ENCODE data around the gene ANTXR1. TPM values are rescaled to one million over a fixed set of nuclear protein-coding genes. Genes with fewer than 3 reads are reported as not detected.
"Not testable (repeated sequence)": the region's sequence is repeated elsewhere in the genome, so short reads cannot be mapped to it uniquely, and the experiment has no call there.

ANTXR1 gene
- total RNA-seq, 1 donor from 2014 or later: 144 TPM

DNA sequence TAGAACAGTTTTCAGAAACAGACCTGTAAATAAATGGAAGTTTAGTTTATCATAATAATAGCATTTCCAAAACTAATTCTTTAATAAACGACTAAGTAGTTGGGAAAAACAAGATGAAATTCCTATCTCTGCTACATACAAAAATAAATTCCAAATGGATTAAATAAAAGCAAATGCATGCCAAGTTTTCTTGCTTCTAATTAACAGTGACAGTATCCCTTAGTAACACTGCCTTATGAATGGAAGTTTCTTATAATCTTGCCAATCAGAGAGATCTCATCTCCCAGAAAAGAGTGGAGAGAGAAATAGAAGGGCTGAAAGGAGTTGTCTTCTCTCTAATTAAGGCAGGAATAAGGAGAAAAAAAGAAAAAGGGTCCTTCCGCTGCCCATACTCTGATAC, 240.1 kb downstream of the ANTXR1 start:
- DNase-seq (ENCODE audit: low spot score in 2 of 2, unreplicated experiment in 2 of 2): no peak
- Mint-ChIP-seq H3K27ac (peak overlapping the region; percentile 19), H3K4me1 (peaks cover 8% of the 10 kb centered on the region), H3K27me3 (ENCODE audit: low read depth) (peaks cover 2% of the 10 kb centered on the region), H3K9me3 (peaks cover 19% of the 10 kb centered on the region), H3K36me3 (peaks cover 5% of the 10 kb centered on the region), H3K4me3 (no peak overlapping the region)
- TF ChIP-seq CTCF (IDR thresholded peaks at IDR 0.05; ENCODE audit: unreplicated experiment): no peak

GRCh38 chr2:69253611-69254301, 240.8 kb downstream of the ANTXR1 start:
- no peak for TF ChIP-seq CTCF (IDR thresholded peaks at IDR 0.05; ENCODE audit: unreplicated experiment)
- Mint-ChIP-seq H3K4me3 (no peak overlapping the region), H3K27me3 (ENCODE audit: low read depth) (peaks cover 2% of the 10 kb centered on the region), H3K4me1 (peaks cover 8% of the 10 kb centered on the region), H3K36me3 (peaks cover 8% of the 10 kb centered on the region), H3K27ac (no peak overlapping the region), H3K9me3 (peaks cover 24% of the 10 kb centered on the region)
- no peak for DNase-seq (ENCODE audit: low spot score in 2 of 2, unreplicated experiment in 2 of 2)

- H3K36me3 Mint-ChIP-seq: peaks cover 8% of the 10 kb centered on the region
- H3K4me1 Mint-ChIP-seq: peaks cover 8% of the 10 kb centered on the region
- no peak for TF ChIP-seq CTCF (IDR thresholded peaks at IDR 0.05; ENCODE audit: unreplicated experiment)
- H3K4me3 Mint-ChIP-seq: no peak overlapping the region
- no peak overlapping the region for H3K27ac Mint-ChIP-seq
- peaks cover 41% of the 10 kb centered on the region for H3K9me3 Mint-ChIP-seq
- DNase-seq (ENCODE audit: low spot score in 2 of 2, unreplicated experiment in 2 of 2): no peak
- peaks cover 2% of the 10 kb centered on the region for H3K27me3 Mint-ChIP-seq (ENCODE audit: low read depth)
Measured at GRCh38 chr2:69255760-69256159, 242.8 kb downstream of the ANTXR1 start.

GRCh38 chr2:69259994-69260591, 247.1 kb downstream of the ANTXR1 start:
- not testable (repeated sequence) for H3K27me3 Mint-ChIP-seq (ENCODE audit: low read depth); H3K27ac Mint-ChIP-seq; H3K4me1 Mint-ChIP-seq; DNase-seq (ENCODE audit: low spot score in 2 of 2, unreplicated experiment in 2 of 2); H3K4me3 Mint-ChIP-seq; H3K36me3 Mint-ChIP-seq
- peaks cover 68% of the 10 kb centered on the region for H3K9me3 Mint-ChIP-seq

DNA sequence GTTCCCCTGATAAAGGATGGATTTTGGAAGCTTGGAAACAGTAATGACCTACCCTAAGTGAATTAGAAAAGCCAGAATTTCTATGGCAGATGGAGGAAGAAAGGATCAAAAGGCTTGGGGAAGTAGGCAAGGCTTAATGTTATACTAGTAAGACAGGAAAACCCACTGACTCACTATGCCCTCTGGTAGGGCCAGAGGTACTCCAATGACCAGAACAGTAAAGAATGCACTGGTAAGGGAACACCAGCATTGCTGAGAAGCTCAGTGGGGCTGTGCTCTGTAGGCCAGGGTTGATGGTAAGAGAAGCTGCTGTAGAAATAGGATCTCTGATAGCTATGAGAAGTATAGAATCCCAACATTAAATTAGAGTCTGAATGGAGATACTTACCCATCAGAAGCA, 247.7 kb downstream of the ANTXR1 start:
- no peak for DNase-seq (ENCODE audit: low spot score in 2 of 2, unreplicated experiment in 2 of 2)
- H3K4me1 Mint-ChIP-seq: no peaks in the 10 kb centered on the region
- peaks cover 72% of the 10 kb centered on the region for H3K9me3 Mint-ChIP-seq
- peaks cover 9% of the 10 kb centered on the region for H3K36me3 Mint-ChIP-seq
- no peak for TF ChIP-seq CTCF (IDR thresholded peaks at IDR 0.05; ENCODE audit: unreplicated experiment)
- peaks cover 2% of the 10 kb centered on the region for H3K27me3 Mint-ChIP-seq (ENCODE audit: low read depth)
- H3K4me3 Mint-ChIP-seq: no peak overlapping the region
- no peak overlapping the region for H3K27ac Mint-ChIP-seq

DNA sequence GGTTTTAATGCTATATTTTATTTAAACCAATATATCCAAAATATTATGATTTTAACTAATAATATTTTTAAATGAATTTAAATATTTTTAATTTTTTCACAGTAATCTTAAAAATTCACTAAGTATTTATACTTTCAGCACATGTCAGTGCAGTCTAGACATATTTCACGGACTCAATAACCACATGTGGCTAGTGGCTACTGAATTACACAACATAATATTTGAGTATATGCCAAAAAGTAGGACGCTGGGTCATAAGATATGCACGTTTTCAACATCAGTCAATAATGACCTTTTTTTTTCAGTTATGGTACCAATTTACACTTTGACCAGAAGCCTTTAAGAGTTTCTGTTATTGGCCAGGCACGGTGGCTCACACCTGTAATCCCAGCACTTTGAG, 256.4 kb downstream of the ANTXR1 start:
- peaks cover 24% of the 10 kb centered on the region for H3K27me3 Mint-ChIP-seq (ENCODE audit: low read depth)
- H3K9me3 Mint-ChIP-seq: peaks cover 8% of the 10 kb centered on the region
- H3K36me3 Mint-ChIP-seq: no peaks in the 10 kb centered on the region
- H3K27ac Mint-ChIP-seq: no peak overlapping the region
- H3K4me3 Mint-ChIP-seq: no peak overlapping the region
- DNase-seq (ENCODE audit: low spot score in 2 of 2, unreplicated experiment in 2 of 2): no peak
- TF ChIP-seq CTCF (IDR thresholded peaks at IDR 0.05; ENCODE audit: unreplicated experiment): no peak
- H3K4me1 Mint-ChIP-seq: no peaks in the 10 kb centered on the region
